ENCODE results near the gene OPCML. TPM values are rescaled to one million over a fixed set of nuclear protein-coding genes. Genes with fewer than 3 reads are reported as not detected.

OPCML gene
- total RNA-seq, 1 experiment from 2014 or later: not detected

DNA sequence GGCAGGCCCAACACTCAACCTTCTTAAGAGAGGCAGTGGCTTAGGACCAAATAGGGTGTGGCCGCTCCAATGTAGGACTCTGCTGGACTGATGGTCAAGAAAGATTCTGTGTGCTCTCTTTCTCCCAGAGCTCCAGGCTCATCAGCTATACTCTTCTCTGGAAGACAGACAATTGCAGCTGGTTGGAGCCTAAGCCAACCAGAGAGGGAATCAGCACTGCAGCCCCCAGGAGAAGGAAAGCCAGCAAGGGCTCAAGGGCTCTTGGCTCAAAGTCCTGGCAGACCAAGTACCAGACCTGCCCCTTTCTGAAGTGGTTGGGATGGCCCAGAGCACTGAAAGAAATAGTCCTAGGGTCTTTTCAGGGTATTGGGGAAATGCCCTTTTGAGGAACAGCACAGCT lies 1084.5 kb downstream of the OPCML start:
- Histone ChIP-seq H3K4me3 (ENCODE audit: low read depth in 2 of 2, low read length in 2 of 2) (no peak overlapping the region), H3K9me3 (ENCODE audit: control insufficient read depth, insufficient read depth, low read depth, low read length) (no peaks in the 10 kb centered on the region), H3K36me3 (ENCODE audit: control insufficient read depth, insufficient read depth, low read length) (no peaks in the 10 kb centered on the region), H3K27ac (ENCODE audit: low read length) (no peak overlapping the region), H3K27me3 (ENCODE audit: control insufficient read depth, insufficient read depth, low read length) (no peaks in the 10 kb centered on the region), H3K4me1 (ENCODE audit: control insufficient read depth, insufficient read depth, low read length) (no peaks in the 10 kb centered on the region)
- intact Hi-C loops (cut with micrococcal nuclease; ENCODE audit: unreplicated experiment) (no loop called here), in situ Hi-C loops (cut with HindIII; ENCODE audit: low pct_unique_long_range_greater_than_20kb, low sequenced_read_pairs) (no loop called here)
- TF ChIP-seq, protein P1, sequence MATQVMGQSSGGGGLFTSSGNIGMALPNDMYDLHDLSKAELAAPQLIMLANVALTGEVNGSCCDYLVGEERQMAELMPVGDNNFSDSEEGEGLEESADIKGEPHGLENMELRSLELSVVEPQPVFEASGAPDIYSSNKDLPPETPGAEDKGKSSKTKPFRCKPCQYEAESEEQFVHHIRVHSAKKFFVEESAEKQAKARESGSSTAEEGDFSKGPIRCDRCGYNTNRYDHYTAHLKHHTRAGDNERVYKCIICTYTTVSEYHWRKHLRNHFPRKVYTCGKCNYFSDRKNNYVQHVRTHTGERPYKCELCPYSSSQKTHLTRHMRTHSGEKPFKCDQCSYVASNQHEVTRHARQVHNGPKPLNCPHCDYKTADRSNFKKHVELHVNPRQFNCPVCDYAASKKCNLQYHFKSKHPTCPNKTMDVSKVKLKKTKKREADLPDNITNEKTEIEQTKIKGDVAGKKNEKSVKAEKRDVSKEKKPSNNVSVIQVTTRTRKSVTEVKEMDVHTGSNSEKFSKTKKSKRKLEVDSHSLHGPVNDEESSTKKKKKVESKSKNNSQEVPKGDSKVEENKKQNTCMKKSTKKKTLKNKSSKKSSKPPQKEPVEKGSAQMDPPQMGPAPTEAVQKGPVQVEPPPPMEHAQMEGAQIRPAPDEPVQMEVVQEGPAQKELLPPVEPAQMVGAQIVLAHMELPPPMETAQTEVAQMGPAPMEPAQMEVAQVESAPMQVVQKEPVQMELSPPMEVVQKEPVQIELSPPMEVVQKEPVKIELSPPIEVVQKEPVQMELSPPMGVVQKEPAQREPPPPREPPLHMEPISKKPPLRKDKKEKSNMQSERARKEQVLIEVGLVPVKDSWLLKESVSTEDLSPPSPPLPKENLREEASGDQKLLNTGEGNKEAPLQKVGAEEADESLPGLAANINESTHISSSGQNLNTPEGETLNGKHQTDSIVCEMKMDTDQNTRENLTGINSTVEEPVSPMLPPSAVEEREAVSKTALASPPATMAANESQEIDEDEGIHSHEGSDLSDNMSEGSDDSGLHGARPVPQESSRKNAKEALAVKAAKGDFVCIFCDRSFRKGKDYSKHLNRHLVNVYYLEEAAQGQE (IDR thresholded peaks at IDR 0.05; ENCODE audit: insufficient read depth in 1 of 2, low read depth in 2 of 2, low read length in 1 of 2): no peak
- TF ChIP-seq POLR2AphosphoS5 (IDR thresholded peaks at IDR 0.05; ENCODE audit: low read depth, low read length): no peak
- TF ChIP-seq, protein P2, sequence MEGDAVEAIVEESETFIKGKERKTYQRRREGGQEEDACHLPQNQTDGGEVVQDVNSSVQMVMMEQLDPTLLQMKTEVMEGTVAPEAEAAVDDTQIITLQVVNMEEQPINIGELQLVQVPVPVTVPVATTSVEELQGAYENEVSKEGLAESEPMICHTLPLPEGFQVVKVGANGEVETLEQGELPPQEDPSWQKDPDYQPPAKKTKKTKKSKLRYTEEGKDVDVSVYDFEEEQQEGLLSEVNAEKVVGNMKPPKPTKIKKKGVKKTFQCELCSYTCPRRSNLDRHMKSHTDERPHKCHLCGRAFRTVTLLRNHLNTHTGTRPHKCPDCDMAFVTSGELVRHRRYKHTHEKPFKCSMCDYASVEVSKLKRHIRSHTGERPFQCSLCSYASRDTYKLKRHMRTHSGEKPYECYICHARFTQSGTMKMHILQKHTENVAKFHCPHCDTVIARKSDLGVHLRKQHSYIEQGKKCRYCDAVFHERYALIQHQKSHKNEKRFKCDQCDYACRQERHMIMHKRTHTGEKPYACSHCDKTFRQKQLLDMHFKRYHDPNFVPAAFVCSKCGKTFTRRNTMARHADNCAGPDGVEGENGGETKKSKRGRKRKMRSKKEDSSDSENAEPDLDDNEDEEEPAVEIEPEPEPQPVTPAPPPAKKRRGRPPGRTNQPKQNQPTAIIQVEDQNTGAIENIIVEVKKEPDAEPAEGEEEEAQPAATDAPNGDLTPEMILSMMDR (IDR thresholded peaks at IDR 0.05): no peak
- TF ChIP-seq SIN3A (IDR thresholded peaks at IDR 0.05; ENCODE audit: borderline replicate concordance, insufficient read depth, low read depth, low read length): no peak
- no peak for TF ChIP-seq TCF7L2 (IDR thresholded peaks at IDR 0.05; ENCODE audit: low read depth, low read length)
- POLR2A ChIA-PET: no interaction called here
- no TSS peak for BruUV-seq (replicated peaks)
- CTCF ChIA-PET: no interaction called here
- no peak for ATAC-seq
- DNase-seq (ENCODE audit: low read depth, low spot score): no peak

DNA sequence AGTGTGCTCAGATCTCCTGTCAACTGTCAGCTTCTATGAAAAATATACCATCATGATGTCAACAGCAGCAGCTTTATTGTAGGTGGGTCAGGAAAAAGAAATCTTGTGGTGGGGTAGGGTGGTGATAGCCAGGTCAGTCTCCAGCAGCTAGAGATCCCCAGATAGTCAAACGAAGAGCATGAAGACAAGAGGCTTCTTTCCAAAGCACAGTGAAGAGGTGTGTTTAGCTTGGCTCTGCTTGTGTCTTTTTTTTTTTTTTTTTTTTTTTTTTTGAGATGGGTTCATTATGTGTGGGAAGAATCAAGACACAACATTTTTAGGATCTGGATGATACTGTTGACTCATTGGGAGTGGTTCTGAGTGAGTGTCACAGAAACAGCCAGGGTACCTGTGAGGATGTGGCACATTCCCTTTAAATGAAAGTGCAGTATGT lies 1086.4 kb downstream of the OPCML start:
- intact Hi-C loops (cut with micrococcal nuclease; ENCODE audit: unreplicated experiment) (no loop called here), in situ Hi-C loops (cut with HindIII; ENCODE audit: low pct_unique_long_range_greater_than_20kb, low sequenced_read_pairs) (no loop called here)

More for the DNA sequence above, 1086.4 kb downstream of the OPCML start:
- no TSS peak for BruUV-seq (replicated peaks)
- no peaks in the 10 kb centered on the region for H3K9me3 ChIP-seq (ENCODE audit: control insufficient read depth, insufficient read depth, low read depth, low read length)
- DNase-seq (ENCODE audit: low read depth, low spot score) (no peak), ATAC-seq (no peak)
- H3K4me3 ChIP-seq (ENCODE audit: low read depth in 2 of 2, low read length in 2 of 2): no peak overlapping the region
- no peak overlapping the region for H3K27ac ChIP-seq (ENCODE audit: low read length)
- no peaks in the 10 kb centered on the region for H3K36me3 ChIP-seq (ENCODE audit: control insufficient read depth, insufficient read depth, low read length)
- POLR2A ChIA-PET: no interaction called here
- no peaks in the 10 kb centered on the region for H3K4me1 ChIP-seq (ENCODE audit: control insufficient read depth, insufficient read depth, low read length)
- TF ChIP-seq, protein P1 (IDR thresholded peaks at IDR 0.05; ENCODE audit: insufficient read depth in 1 of 2, low read depth in 2 of 2, low read length in 1 of 2): no peak
- TF ChIP-seq POLR2AphosphoS5 (IDR thresholded peaks at IDR 0.05; ENCODE audit: low read depth, low read length): no peak
- no peak for TF ChIP-seq TCF7L2 (IDR thresholded peaks at IDR 0.05; ENCODE audit: low read depth, low read length)
- no peak for TF ChIP-seq SIN3A (IDR thresholded peaks at IDR 0.05; ENCODE audit: borderline replicate concordance, insufficient read depth, low read depth, low read length)
- TF ChIP-seq, protein P2 (IDR thresholded peaks at IDR 0.05): no peak
- no peaks in the 10 kb centered on the region for H3K27me3 ChIP-seq (ENCODE audit: control insufficient read depth, insufficient read depth, low read length)
- CTCF ChIA-PET: no interaction called here
